GM19372 (cell line): Measurements from ENCODE around the gene NSL1.

Experiments
- ATAC-seq: cut with Tn5 transposase; IDR thresholded peaks from one replicate; pipeline ENCODE4 v1.9.1; 2021; ENCODE audit warnings: mild to moderate bottlenecking, low read depth, moderate library complexity; ENCODE audit not compliant: unreplicated experiment

NSL1 gene

GRCh38 chr1:212791676-212792395, at the start of gene NSL1, which contains the start of gene TATDN3:
NSL1 (minus strand) TSS chr1:212791777; CDS start chr1:212791763, 14 bp downstream.
TATDN3 (plus strand) TSS chr1:212791894; CDS start chr1:212791922, 28 bp downstream.
- ATAC-seq: peak; percentile 64

GRCh38 chr1:212838145-212838544, 46.6 kb upstream of the NSL1 start:
- no peak for ATAC-seq

- peak; percentile 79 for ATAC-seq
Measured at GRCh38 chr1:212833211-212834207, 41.9 kb upstream of the NSL1 start.

- no peak for ATAC-seq
Measured at GRCh38 chr1:212828395-212828794, 36.8 kb upstream of the NSL1 start.

GRCh38 chr1:212827831-212828278, 36.3 kb upstream of the NSL1 start:
- no peak for ATAC-seq

GRCh38 chr1:212827171-212827776, 35.7 kb upstream of the NSL1 start:
- ATAC-seq: no peak

- ATAC-seq: no peak
Measured at GRCh38 chr1:212825798-212826452, 34.3 kb upstream of the NSL1 start.

GRCh38 chr1:212824201-212824600, 32.6 kb upstream of the NSL1 start:
- ATAC-seq: no peak

GRCh38 chr1:212822956-212823355, 31.4 kb upstream of the NSL1 start:
- ATAC-seq: no peak

GRCh38 chr1:212820969-212821368, 29.4 kb upstream of the NSL1 start:
- no peak for ATAC-seq

- ATAC-seq: peak; percentile 60
Measured at GRCh38 chr1:212819726-212820125, 28.1 kb upstream of the NSL1 start.

- ATAC-seq: no peak
Measured at GRCh38 chr1:212816567-212817278, 25.1 kb upstream of the NSL1 start.

GRCh38 chr1:212814537-212815334, 23.2 kb upstream of the NSL1 start:
- no peak for ATAC-seq

- no peak for ATAC-seq
Measured at GRCh38 chr1:212805767-212806166, 14.2 kb upstream of the NSL1 start.

GRCh38 chr1:212797681-212798080, 6.1 kb upstream of the NSL1 start:
- ATAC-seq: no peak

- ATAC-seq: peak; percentile 75
Measured at GRCh38 chr1:212794561-212795014, 3.0 kb upstream of the NSL1 start.

- no peak for ATAC-seq
Measured at GRCh38 chr1:212792396-212792908, 875 bp upstream of the NSL1 start.

GRCh38 chr1:212791261-212791675, 309 bp downstream of the NSL1 start:
- peak; percentile 17 for ATAC-seq
